Measurements from ENCODE around the gene PHOSPHO2.
A peak's percentile ranks its signal among the peaks of the same experiment; 100 is the strongest.
"Not testable (repeated sequence)": the region's sequence is repeated elsewhere in the genome, so short reads cannot be mapped to it uniquely, and the experiment has no call there.

PHOSPHO2 gene

DNA sequence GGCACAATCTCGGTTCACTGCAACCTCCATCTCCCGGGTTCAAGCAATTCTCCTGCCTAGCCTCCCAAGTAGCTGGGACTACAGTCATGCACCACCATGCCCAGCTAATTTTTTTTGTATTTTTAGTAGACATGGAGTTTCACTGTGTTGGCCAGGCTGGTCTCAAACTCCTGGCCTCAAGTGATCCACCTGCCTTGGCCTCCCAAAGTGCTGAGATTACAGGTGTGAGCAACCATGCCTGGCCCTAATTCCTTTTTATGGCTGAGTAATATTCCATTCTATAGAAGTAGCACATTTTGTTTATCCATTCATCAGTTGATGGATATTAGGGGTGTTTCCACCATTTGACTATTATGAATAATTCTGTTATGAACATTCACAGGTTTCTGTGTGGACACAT, 9.6 kb upstream of the PHOSPHO2 start:
- not testable (repeated sequence) for DNase-seq

DNA sequence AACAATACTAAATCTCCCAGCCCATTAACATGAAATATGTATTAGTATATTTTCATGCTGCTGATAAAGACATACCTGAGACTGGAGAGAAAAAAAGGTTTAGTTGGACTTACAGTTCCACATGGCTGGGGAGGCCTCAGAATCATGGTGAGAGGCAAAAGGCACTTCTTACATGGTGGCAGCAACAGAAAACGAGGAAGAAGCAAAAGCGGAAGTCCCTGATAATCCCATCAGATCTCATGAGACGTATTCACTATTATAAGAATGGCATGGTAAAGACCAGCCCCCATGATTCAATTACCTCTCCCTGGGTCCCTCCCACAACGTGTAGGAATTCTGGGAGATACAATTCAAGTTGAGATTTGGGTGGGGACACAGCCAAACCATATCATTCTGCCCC, 7.4 kb upstream of the PHOSPHO2 start:
- DNase-seq, result not testable (repeated sequence)

DNA sequence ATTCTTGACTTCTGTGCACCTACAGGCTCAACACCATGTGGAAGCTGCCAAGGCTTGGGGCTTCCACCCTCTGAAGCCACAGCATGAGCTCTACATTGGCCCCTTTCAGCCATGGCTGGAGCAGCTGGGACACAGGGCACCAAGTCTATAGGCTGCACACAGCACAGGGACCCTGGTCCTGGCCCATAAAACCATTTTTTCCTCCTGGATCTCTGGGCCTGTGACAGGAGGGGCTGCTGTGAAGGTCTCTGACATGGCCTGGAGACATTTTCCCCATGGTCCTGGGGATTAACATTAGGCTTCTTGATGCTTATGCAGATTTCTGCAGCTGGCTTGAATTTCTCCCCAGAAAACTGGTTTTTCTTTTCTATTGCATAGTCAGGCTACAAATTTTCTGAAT, 6.3 kb upstream of the PHOSPHO2 start:
- DNase-seq, result not testable (repeated sequence)

DNA sequence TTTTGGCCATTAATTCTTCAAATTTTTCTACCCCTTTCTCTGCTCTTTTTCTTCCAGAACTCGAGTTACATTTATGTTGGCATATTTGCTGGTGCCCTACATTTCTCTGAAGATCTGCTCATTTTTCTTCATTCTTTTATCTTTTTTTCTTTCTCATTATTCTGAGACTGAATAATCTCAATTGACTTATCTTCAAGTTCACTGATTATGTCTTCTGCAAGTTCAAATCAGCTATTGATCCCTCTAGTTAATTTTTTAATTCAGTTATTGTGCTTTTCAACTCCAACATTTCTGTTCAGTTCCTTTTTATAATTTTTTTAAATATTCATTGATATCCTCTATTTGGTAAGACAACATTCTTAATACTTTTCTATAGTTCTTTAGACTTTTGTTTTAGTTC, 3.3 kb upstream of the PHOSPHO2 start:
- no peak for DNase-seq

DNA sequence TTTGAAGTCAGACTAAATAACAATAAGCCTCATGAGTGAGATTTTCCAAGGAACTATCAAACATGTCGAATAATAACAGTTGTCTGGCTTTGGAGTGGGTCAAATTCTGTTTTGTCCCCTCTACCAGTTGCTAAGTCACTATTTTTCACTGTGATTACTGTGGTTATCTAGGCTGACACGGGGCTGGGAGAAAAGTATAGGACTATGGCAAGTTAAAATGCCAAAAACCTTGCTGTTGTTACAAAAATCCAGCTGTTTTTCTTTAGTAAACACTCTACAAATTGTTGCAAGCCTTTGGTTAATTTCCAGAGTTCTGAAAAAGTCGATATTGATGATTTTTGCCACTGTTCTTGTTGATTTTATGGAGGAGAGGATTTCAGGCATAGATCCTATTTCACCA, 1.6 kb upstream of the PHOSPHO2 start:
- no peak for DNase-seq

DNA sequence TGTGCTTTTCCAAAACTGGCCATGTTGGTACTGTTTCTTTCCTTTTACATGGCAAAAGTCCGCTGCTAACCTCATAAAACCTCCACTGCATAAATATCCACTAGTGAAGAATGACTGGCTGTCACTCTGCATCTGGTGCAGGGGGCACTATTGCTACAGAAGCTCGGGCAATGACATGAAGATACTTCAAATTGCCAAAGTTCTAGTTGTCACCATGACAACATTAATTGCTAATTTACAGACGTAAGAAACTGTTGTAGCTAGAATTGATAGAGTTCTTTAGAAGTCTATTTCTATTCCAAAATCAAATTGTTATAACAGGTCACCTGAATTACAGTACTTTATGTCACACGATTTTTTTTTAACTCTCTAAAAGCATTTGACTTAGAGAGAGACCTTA, 909 bp upstream of the PHOSPHO2 start:
- no peak for DNase-seq

DNA sequence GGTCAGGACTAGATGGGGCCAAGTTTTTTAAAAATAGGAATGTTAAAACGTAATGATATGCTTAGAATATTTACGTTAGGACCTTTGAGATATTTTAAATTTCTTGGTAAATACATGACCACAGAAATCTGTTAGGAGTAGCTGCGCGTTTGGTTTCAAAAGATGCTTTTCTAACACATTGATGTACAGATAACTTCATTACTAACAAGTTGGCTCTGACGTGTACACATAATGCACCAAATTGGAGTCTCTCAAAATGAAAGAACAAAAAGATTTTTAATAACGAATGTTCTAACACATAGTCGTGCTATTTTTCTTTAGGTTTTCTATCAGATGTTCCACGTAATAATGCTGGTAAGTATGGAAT, 608 bp downstream of the PHOSPHO2 start:
- no peak for DNase-seq

DNA sequence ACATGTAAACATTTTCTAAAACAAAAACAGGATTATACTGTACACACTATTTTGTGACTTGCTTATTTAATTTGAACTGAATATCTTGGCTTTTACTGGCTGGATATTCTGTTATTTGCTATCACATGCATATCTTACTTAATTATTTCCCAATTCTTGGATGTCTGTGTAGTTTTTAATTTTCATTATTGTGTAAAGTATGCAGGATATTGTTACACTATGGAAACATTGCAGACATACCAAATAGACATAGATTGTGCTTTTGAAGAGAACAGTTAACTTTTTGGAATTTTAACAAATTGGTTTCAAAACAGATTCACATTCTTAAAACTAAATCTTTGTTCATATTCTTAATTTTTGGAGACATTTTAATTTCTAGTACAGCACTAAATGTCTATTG, 2.1 kb downstream of the PHOSPHO2 start:
- DNase-seq, result no peak

DNA sequence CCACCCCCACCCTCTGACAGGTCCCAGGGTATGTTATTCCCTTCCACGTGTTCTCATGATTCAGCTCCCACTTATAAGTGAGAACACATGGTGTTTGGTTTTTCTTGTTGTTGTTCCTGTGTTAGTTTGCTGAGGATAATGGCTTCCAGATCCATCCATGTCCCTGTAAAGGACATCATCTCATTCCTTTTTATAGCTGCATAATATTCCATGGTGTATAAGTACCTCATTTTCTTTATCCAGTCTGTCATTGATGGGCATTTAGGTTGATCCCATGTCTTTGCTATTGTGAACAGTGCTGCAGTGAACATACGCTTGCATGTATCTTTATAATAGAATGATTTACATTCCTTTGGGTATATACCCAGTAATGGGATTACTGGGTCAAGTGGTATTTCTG, 4.9 kb downstream of the PHOSPHO2 start:
- not testable (repeated sequence) for DNase-seq

DNA sequence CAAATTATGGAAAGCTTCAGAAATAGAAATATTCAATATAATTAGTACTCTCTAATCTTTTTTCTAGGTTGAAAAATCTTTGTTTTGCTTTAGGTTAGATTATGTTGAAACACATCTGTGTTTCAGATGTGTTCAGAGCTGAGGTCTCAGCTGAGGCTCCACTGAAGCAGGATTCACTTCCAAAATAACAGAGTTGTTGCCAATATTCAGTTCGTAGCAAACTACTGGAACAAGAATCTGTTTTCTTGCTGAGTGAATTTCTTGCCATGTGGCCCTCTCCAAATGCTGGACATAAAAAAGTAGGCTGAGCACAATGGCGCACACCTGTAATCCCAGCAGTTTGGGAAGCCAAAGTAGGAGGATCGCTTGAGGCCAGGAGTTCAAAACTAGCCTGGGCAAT, 8.7 kb downstream of the PHOSPHO2 start:
- DNase-seq, result no peak

DNA sequence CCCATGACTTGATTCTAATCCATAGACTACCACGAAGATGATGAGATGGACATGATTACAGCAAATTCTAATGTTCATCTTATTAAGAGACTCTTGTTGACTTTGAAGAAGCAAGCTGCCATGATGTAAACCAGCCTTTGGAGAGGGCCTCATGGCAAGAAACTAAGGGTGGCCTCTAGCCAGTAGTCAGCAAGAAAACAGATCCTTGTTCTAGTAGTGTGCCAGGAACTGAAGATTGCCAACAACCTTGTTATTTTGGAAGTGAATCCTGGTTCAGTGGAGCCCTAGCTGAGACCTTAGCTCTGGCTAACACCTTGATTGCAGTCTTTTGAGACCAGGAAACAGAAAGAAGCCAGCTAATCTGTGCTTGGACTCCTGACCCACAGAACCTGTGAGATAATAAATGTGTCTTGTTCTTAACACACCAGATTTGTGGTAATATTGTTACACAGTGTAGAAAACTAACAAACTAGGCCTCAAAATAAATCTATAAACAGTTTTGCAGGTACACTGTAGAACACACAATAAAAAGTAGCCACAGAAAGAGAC, 10.0 kb downstream of the PHOSPHO2 start:
- DNase-seq, result no peak

DNA sequence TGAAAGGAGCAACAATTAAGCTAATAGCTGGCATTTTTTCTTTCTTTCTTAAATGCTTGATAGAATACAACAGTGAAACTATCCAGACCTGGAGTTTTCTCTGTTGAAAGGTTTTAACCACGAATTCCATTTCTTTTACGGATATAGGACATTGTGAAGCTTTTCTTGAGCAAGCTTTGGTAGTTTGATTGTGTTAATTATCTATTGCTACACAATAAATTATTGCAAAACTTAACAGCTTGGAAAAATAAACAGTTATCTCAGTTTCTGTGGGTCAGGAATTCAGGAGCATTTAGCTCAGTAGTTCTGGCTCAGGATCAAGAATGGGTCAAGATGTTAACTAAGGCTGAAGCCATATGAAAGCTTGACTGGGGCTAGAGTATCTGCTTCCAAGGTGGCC, 11.7 kb downstream of the PHOSPHO2 start:
- no peak for DNase-seq

DNA sequence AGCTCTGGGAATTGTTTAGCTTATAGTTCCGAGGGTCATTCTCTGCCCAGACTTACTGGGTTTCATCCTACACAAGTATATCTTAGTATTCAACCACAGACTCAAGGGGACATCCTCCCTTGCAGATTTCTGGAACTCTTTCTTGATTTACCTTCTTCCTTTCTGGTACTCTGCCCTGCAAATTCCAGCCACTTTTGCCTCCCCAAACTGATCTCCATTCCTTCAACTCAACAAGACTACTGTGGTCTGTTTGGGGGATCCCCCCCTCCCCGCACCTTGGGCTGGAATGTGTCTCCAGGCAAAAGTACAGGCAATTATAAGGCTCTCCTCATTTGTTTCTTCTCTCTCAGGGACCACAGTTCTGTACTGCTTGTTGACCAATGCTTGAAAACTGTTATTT, 13.4 kb downstream of the PHOSPHO2 start:
- DNase-seq, result no peak

DNA sequence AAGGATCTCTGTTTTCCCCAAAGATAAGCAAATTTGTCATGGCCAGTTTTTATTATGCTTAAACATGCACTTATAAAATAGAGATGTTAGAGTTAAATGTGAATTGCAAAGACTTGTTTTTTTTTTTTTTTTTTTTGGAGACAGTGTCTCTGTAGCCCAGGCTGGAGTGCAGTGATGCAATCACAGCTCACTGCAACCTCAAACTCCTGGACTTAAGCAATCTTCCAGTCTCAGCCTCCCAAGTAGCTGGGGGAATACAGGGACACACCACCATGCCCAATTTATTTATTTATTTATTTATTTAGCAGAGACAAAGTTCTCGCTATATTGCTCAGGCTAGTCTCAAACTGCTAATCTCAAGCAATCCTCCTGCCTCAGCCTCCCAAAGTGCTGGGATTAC, 15.1 kb downstream of the PHOSPHO2 start:
- no peak for DNase-seq

DNA sequence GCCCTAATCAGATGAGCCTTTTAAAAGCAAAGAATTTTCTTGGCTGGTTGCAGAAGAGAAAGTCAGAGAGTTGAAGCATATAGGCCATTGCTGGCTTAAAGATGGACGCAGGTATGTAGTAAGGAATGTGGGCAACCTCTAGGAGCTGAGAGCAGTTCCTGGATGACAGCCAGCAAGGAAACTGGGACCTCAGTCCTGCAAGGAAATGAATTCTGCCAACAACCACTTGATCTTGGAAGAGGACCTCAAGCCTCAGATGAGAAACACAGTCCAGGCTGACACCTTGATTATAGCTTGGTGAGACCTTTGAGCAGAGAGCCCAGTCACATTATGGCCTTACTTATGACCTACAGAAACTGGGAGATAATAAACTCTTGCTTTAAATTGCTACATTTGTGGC, 15.7 kb downstream of the PHOSPHO2 start:
- no peak for DNase-seq

DNA sequence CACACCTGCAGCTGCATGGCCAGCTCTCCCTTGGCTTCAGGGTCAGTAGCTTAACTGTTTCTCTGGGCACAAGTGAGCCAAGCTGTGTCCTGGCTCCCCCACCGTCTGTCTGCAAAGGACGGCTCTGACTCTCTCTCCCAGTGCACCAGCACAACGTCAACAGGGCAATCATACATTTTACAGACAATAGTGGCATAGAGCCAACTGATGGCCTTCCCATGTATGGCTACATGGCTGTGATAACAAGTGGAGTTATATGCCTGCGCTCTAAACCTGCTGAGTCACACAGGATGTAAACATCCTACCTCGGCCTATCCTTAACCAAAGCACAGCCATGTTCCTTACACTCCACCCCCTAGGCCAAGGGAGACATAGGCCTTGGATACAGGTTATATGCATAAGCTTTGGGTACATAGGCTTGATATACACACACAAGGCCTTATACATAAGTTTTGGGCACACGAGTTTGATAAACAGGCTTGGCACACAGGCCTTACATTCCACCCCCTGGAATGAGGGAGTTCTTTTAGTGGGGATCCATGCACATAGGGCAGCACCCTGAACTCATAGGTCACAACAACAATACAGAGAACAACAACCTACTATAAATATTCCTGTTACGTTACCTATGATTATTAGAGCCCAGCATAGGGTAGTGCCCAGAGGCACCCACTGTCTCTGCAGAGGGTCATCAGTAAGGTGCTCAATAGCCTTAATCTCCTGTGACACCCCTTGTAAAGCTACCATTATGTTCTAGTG, 17.7 kb downstream of the PHOSPHO2 start:
- no peak for DNase-seq

DNA sequence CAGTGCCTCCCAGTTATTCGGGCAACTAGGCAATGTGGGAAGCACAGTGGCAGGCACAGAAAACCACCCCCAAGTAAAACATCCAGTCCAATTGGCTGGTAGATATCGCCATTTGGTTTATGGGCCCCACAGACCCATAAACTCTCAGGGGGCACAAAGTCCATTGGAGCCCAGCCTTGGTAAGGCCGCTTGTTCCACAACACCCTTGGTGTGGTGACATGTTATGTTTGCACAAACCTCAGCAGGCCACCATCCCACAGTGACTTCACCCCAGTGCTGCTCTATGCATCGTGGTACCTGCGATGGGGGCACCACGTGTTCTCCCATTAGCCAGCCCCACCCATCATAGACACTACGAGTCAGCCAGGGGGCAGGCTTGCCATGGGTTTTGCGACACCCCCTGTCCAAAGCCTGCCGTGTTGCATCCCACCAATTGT, 18.5 kb downstream of the PHOSPHO2 start:
- DNase-seq, result no peak

DNA sequence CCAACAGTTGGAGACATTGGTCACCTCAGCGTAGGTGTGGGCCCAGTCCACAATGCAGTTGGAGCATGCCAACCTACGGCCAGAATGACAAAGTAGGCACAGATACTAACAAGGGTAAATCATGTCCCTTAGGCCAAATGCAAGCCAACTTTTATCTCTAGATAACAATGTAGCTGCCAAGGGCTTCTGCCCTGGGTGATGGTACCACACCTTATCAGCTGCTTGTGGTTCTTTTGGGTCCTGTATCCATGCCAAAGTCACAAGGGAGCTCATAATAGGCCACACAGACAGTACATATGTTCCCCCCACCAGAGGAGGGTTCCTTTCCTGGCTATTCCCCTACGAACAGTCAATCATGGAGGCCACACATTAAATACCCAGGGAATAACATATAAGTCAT, 19.1 kb downstream of the PHOSPHO2 start:
- DNase-seq, result no peak

DNA sequence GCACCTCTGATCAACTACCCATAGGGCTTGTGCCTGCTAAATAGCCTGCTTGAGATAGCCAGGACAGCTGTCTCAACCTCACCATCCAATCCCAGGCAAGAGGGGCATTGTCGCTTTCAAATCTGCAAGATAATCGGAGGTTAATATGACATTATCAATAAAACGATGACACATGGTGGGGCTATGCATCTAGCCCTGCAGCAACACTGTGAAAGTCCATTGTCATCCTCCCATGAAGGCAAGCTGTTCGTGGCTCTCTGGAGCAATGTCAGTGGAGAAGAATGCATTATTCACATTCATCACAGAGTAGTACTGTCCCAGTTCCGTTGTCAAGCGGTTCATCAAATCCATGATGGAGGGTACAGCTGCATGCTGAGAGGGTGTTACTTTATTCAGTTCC, 20.4 kb downstream of the PHOSPHO2 start:
- no peak for DNase-seq

DNA sequence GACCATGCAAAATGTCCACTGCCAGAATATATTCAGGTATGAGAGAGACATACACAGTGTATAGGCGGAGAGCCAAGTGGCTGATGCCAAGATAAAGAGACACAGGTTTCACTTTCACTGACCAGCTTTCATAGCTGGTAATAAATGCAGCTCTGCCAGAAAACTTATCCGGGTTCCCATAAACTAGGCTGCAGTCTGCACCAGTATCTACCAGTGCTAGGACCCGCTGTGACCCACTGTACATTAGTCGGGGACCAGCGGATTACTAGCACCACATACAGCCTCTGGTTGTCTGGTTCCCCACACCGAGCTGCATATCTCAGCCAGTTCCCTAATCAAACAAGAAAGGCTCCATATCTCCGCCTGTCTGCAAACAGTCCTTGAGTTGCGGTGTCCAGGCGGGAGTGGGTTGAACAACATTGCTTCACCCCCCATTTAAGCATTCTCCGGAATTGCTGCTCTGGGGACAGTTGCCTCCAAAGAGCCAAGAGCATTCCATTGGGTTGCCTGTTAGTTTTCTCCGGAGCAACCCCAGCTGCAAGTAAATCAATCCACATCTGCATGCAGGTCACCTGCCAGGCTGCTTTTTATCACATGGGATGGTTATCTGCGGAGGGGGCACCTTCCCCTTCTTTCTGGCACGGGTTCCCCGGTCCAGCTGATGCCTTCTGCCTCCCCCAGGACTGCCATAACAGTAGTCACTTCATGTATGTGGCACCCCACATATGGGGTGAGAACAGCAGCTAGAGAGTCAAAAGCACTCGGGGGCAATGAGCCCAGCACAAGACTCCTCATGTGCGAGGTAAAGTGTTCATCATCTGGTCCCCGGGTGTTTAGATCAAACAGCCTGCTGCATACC, 21.3 kb downstream of the PHOSPHO2 start:
- no peak for DNase-seq

DNA sequence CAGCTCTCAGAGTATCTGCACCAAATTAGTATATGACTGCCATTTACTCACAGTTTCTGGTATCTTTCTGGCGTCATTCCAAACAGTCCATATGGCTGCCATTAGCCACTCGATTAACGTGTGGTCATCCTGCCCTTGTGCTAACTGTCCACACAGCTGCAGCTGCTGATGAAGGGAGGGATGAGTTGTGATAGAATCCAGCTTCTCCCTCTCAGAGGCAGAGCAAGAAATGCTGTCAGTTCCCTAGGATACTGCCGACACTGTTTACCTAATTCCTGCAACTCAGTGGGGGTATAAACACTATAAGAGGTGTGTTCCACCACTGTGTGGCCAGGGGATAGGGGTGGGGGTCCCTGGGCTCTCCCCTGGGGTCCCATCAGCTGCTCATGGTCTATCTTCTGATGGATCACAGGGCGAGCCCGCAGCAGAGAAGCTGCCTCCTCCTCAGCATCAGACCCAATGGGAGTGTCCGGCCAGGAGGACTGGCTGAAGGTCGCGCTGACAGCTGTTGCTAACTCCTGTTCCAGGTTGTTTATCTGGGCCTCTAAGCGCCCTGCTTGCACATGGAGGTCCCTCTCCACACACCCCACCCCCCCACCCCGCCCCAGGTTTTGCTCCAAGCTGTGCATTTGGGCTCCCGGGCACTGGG, 22.1 kb downstream of the PHOSPHO2 start:
- DNase-seq, result peak; percentile 77

DNA sequence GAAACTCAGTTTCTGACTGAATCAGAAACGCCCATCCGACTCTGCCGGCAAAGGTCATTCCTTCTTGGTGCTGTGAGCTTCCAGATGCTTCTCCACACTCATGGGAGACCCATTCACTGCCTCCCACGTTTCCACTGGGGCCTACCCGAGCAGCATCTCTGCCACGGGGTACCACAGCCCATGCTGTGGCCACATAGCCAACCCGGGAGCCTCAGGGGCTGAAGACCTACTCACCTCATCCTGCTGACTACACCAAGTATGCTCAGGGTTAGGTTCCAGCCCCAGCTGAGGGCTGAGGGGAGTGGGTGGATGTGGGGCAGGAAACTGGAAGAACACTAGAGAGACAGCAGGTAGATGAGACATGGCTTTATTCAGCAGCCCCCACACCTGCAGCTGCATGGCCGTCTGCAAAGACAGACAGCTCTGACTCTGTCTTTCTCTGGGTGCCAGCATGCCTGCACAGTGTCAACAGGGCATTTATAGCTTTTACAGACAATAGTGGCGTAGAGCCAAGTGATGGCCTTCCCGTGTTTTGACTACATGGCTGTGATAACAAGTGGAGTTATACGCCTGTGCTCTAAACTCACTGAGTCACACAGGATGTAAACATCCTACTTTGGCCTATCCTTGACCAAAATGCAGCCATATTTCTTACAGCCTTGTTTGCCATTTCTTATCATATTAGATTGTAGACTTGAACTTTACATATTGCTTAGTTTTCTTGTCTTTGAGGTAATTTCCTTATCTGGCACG, 22.8 kb downstream of the PHOSPHO2 start:
- no peak for DNase-seq

DNA sequence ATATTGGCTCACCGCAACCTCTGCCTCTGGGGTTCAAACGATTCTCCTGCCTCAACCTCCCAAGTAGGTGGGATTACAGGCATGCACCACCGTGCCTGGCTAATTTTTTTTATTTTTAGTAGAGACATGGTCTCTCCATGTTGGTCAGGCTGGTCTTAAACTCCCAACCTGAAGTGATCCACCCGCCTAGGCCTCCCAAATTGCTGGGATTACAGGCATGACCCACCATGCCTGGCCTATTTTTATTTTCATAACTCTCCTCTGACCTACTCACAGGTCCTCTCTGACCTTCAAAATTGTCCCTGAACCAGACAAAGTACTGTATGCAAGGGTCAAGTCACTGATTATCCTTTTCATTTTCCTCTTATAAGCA, 23.4 kb downstream of the PHOSPHO2 start:
- no peak for DNase-seq

All from fibroblast of upper back skin (primary cell).